Activated naive CD4-positive, alpha-beta T cell treated with anti-CD3 and anti-CD28 coated beads for 36 hours (primary cell): ENCODE measurements around the gene ARHGEF11. TPM values are rescaled to one million over a fixed set of nuclear protein-coding genes. Genes with fewer than 3 reads are reported as not detected.

Source experiments
- CTCF ChIA-PET: fragments of 350-600 bp; sonication (Branson Sonifier 250); formaldehyde crosslinking; loops from one replicate; lab custom pipeline; 2021; ENCODE audit warnings: antibody characterized with exemption; lab: Charles Lee
- DNase-seq: peaks from one replicate; pipeline ENCODE4 v3.0.0-alpha.2; 2020
- H3K27ac Mint-ChIP-seq: one replicate; pipeline ENCODE4 v1.8.0; 2021; ENCODE audit warnings: mild to moderate bottlenecking, mixed read lengths
- H3K27me3 Mint-ChIP-seq: one replicate; pipeline ENCODE4 v1.8.0; 2021; ENCODE audit warnings: low read depth, mixed read lengths
- H3K36me3 Mint-ChIP-seq: one replicate; pipeline ENCODE4 v1.8.0; 2021; ENCODE audit warnings: low read depth, mixed read lengths
- H3K4me1 Mint-ChIP-seq: one replicate; pipeline ENCODE4 v1.8.0; 2021; ENCODE audit warnings: low read depth, mixed read lengths
- H3K4me3 Mint-ChIP-seq: one replicate; pipeline ENCODE4 v1.8.0; 2021; ENCODE audit warnings: mild to moderate bottlenecking, moderate library complexity, mixed read lengths
- H3K9me3 Mint-ChIP-seq: one replicate; pipeline ENCODE4 v1.8.0; 2021; ENCODE audit warnings: mixed read lengths
- intact Hi-C: fragments of 100-400 bp; cut with micrococcal nuclease; formaldehyde crosslinking; loops from one replicate; pipeline ENCODE4 v1.15.1; 2023
- total RNA-seq, 2 experiments: library from RNA; stranded (reverse); gene quantifications; one replicate each; pipeline ENCODE4 v1.2.3, GENCODE V29; 2021

The ARHGEF11 gene
- total RNA-seq, 2 experiments from 2014 or later: 3.2 to 3.4 TPM

- DNase-seq: no peak
- peaks cover 27% of the 10 kb centered on the region for H3K4me1 Mint-ChIP-seq
- CTCF ChIA-PET: interaction anchor here (1.5 to 2.1 kb wide), 3 partner anchors 11 to 130 kb away, joined by 3 to 14 read pairs (median 6); partner anchors contain the start of gene PEAR1
- H3K36me3 Mint-ChIP-seq: peaks cover 2% of the 10 kb centered on the region
- H3K27ac Mint-ChIP-seq: no peak overlapping the region
- no peaks in the 10 kb centered on the region for H3K9me3 Mint-ChIP-seq
- no peaks in the 10 kb centered on the region for H3K27me3 Mint-ChIP-seq
- H3K4me3 Mint-ChIP-seq: no peak overlapping the region
- intact Hi-C loops: loop anchor here (5.0 kb wide), 1 partner anchor 48 kb away; no protein-coding TSS in a partner anchor
Observed at GRCh38 chr1:156959925-156960324, 85.6 kb downstream of the ARHGEF11 start.

DNA sequence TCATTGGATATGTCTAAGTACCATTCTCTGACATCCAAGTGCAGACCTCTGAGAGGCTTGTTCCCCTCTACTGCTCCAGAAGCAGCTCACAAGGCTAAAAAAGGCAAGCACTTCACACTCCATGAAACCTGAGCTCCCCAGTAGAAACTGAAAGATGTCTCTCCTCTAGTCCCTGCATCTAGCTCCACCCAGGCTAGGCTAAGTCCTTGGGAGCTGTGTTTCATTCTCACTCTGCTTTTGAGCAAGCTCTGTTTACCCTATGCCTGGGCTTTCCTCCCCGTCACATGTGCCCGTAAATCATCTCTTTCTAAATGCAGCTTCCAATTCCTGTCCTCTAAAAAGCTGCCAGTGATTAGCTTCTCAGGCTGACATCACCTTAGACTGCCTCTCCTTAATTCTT is 86.1 kb downstream of the ARHGEF11 start:
- CTCF ChIA-PET: interaction anchor here (1.5 to 2.1 kb wide), 2 partner anchors 11 to 131 kb away, joined by 3 to 6 read pairs; no protein-coding TSS in a partner anchor
- Mint-ChIP-seq H3K27me3 (no peaks in the 10 kb centered on the region), H3K36me3 (peaks cover 2% of the 10 kb centered on the region), H3K4me1 (peaks cover 26% of the 10 kb centered on the region), H3K27ac (no peak overlapping the region), H3K4me3 (no peak overlapping the region), H3K9me3 (no peaks in the 10 kb centered on the region)
- DNase-seq: no peak
- intact Hi-C loops: no loop called here

GRCh38 chr1:156958247-156958714 is 87.3 kb downstream of the ARHGEF11 start:
- H3K4me3 Mint-ChIP-seq: no peak overlapping the region
- CTCF ChIA-PET: interaction anchor here (0.6 to 2.1 kb wide), 3 partner anchors 9 to 66 kb away, joined by 3 to 7 read pairs (median 6); no protein-coding TSS in a partner anchor
- DNase-seq: no peak
- no peaks in the 10 kb centered on the region for H3K27me3 Mint-ChIP-seq
- no peak overlapping the region for H3K27ac Mint-ChIP-seq
- H3K4me1 Mint-ChIP-seq: peaks cover 15% of the 10 kb centered on the region
- intact Hi-C loops: no loop called here
- H3K36me3 Mint-ChIP-seq: peaks cover 2% of the 10 kb centered on the region
- no peaks in the 10 kb centered on the region for H3K9me3 Mint-ChIP-seq

GRCh38 chr1:156957634-156958033 is 87.9 kb downstream of the ARHGEF11 start:
- CTCF ChIA-PET: interaction anchor here (1.1 kb wide), 1 partner anchor 9 kb away, joined by 3 read pairs; no protein-coding TSS in a partner anchor

DNA sequence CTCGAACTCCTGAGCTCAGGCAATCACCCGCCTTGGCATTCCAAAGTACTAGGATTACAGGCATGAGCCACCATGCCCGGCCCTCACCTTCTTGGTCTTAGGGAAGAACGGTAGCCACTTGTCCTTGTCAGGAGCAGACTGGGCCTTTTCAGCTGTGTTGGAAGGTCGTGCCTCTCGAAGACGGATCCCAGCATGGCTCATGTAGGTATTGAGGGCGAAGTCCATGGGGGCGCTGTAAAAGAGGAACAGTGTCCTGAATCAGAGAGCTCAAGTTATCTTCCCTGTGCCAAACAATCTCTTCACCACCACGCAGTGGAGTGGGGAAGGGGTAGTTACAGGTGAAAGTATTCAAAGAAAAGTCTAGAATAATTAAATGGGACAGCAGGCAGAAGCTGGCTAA is 89.2 kb downstream of the ARHGEF11 start:
- Mint-ChIP-seq H3K4me3 (no peak overlapping the region), H3K4me1 (no peaks in the 10 kb centered on the region)

More at GRCh38 chr1:156957634-156958033, 87.9 kb downstream of the ARHGEF11 start:
- H3K27ac Mint-ChIP-seq: no peak overlapping the region
- intact Hi-C loops: no loop called here
- H3K36me3 Mint-ChIP-seq: peaks cover 2% of the 10 kb centered on the region
- peaks cover 9% of the 10 kb centered on the region for H3K4me1 Mint-ChIP-seq
- H3K4me3 Mint-ChIP-seq: no peak overlapping the region
- no peak for DNase-seq
- H3K27me3 Mint-ChIP-seq: no peaks in the 10 kb centered on the region
- H3K9me3 Mint-ChIP-seq: no peaks in the 10 kb centered on the region

GRCh38 chr1:156953571-156953970 is 92.0 kb downstream of the ARHGEF11 start:
- intact Hi-C loops: no loop called here
- DNase-seq: no peak
- H3K4me3 Mint-ChIP-seq: no peak overlapping the region
- H3K27me3 Mint-ChIP-seq: no peaks in the 10 kb centered on the region
- no peak overlapping the region for H3K27ac Mint-ChIP-seq
- no peaks in the 10 kb centered on the region for H3K9me3 Mint-ChIP-seq
- no peaks in the 10 kb centered on the region for H3K4me1 Mint-ChIP-seq
- CTCF ChIA-PET: no interaction called here
- peaks cover 4% of the 10 kb centered on the region for H3K36me3 Mint-ChIP-seq

More for the DNA sequence above, 89.2 kb downstream of the ARHGEF11 start:
- no peak overlapping the region for H3K27ac Mint-ChIP-seq
- DNase-seq: no peak
- intact Hi-C loops: no loop called here
- no peaks in the 10 kb centered on the region for H3K9me3 Mint-ChIP-seq
- CTCF ChIA-PET: no interaction called here
- H3K27me3 Mint-ChIP-seq: no peaks in the 10 kb centered on the region
- H3K36me3 Mint-ChIP-seq: peaks cover 2% of the 10 kb centered on the region

DNA sequence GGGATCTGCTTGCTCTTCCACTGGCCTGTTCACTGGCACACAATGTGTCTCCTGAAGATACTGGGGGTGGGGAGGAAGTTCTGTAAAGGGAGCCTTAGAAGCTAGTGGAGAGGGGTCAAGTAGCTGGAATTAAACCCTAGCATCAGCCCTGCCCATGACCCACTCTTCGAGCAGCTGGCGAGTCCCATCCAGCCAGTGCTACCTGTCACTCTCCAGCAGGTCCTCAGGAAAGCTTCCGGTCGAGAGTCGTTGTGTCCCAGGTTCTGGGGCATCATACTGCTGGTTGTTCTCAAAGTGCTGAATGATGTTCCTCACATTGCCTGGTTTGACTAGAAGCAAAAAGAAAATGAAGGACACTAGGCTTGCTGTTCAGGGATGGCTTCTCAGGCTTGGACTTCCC is 94.2 kb downstream of the ARHGEF11 start:
- no peak overlapping the region for H3K27ac Mint-ChIP-seq
- CTCF ChIA-PET: interaction anchor here (0.5 to 0.6 kb wide), 2 partner anchors 92 to 167 kb away, joined by 3 read pairs; no protein-coding TSS in a partner anchor
- H3K4me1 Mint-ChIP-seq: no peaks in the 10 kb centered on the region
- no peak for DNase-seq
- H3K36me3 Mint-ChIP-seq: peaks cover 4% of the 10 kb centered on the region
- no peaks in the 10 kb centered on the region for H3K9me3 Mint-ChIP-seq
- H3K27me3 Mint-ChIP-seq: no peaks in the 10 kb centered on the region
- intact Hi-C loops: no loop called here
- no peak overlapping the region for H3K4me3 Mint-ChIP-seq

GRCh38 chr1:156949127-156949526 is 96.4 kb downstream of the ARHGEF11 start:
- intact Hi-C loops: no loop called here

GRCh38 chr1:156948708-156949107 is 96.8 kb downstream of the ARHGEF11 start:
- Mint-ChIP-seq H3K27me3 (no peaks in the 10 kb centered on the region), H3K36me3 (peaks cover 4% of the 10 kb centered on the region), H3K4me3 (no peak overlapping the region), H3K27ac (no peak overlapping the region), H3K4me1 (no peaks in the 10 kb centered on the region), H3K9me3 (no peaks in the 10 kb centered on the region)
- DNase-seq: no peak
- CTCF ChIA-PET: interaction anchor here (0.6 to 1.7 kb wide), 5 partner anchors 10 to 487 kb away, joined by 3 to 4 read pairs (median 3); no protein-coding TSS in a partner anchor
- intact Hi-C loops: no loop called here

More at GRCh38 chr1:156949127-156949526, 96.4 kb downstream of the ARHGEF11 start:
- Mint-ChIP-seq H3K4me3 (no peak overlapping the region), H3K27ac (no peak overlapping the region), H3K36me3 (peaks cover 4% of the 10 kb centered on the region), H3K27me3 (no peaks in the 10 kb centered on the region), H3K9me3 (no peaks in the 10 kb centered on the region), H3K4me1 (no peaks in the 10 kb centered on the region)
- no peak for DNase-seq
- CTCF ChIA-PET: interaction anchor here (0.6 to 1.7 kb wide), 5 partner anchors 9 to 162 kb away, joined by 3 to 4 read pairs (median 3); no protein-coding TSS in a partner anchor

GRCh38 chr1:156947818-156948525 is 97.6 kb downstream of the ARHGEF11 start:
- CTCF ChIA-PET: interaction anchor here (0.6 to 1.7 kb wide), 3 partner anchors 10 to 486 kb away, joined by 3 to 4 read pairs (median 3); no protein-coding TSS in a partner anchor
- H3K4me1 Mint-ChIP-seq: no peaks in the 10 kb centered on the region
- H3K9me3 Mint-ChIP-seq: no peaks in the 10 kb centered on the region

GRCh38 chr1:156947127-156947526 is 98.4 kb downstream of the ARHGEF11 start:
- CTCF ChIA-PET: no interaction called here
- intact Hi-C loops: no loop called here

More at GRCh38 chr1:156947818-156948525, 97.6 kb downstream of the ARHGEF11 start:
- H3K27ac Mint-ChIP-seq: no peak overlapping the region
- H3K36me3 Mint-ChIP-seq: peaks cover 4% of the 10 kb centered on the region
- no peak overlapping the region for H3K4me3 Mint-ChIP-seq
- no peaks in the 10 kb centered on the region for H3K27me3 Mint-ChIP-seq
- intact Hi-C loops: no loop called here
- DNase-seq: no peak

DNA sequence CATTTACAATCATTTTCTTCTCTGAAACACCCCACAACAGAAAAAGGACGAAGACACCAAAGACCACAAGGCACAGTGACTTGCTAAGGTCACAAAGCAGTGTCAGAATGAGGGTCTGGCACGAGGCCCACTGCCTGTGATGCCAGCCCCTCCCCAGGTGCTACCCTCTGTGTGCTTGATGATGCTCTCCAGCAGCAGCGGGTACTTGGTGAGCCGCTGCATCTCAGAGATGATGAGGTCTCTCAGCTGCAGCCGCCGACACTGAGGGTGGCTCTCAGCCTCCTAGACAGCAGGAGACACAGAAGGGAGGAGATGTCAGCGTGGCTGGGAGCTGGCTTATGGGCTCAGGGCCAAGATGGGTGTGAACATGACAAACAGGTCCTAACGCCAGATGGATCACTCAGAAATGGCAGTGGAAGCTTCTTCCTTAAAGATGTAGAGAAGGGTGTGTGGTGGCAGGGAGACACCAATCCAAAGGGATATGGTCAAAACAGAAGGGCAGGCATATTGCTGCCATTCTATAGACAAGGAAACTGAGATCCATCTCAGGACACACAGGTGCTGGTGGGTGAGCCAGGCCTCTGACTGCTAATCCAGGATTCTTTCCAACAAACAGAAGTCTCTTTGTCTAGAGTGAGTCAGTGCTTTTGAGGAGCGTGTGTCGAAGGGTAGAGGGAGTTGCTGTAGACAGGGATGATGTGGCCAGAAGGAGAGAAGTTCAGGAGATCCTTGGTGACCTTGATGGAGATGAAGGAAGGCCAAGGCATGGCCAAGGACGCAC is 99.5 kb downstream of the ARHGEF11 start:
- Mint-ChIP-seq H3K4me1 (no peaks in the 10 kb centered on the region), H3K27ac (no peak overlapping the region), H3K27me3 (no peaks in the 10 kb centered on the region), H3K4me3 (no peak overlapping the region), H3K9me3 (no peaks in the 10 kb centered on the region), H3K36me3 (peaks cover 4% of the 10 kb centered on the region)
- intact Hi-C loops: no loop called here
- CTCF ChIA-PET: no interaction called here
- no peak for DNase-seq

More at GRCh38 chr1:156947127-156947526, 98.4 kb downstream of the ARHGEF11 start:
- Mint-ChIP-seq H3K4me1 (no peaks in the 10 kb centered on the region), H3K4me3 (no peak overlapping the region), H3K27ac (no peak overlapping the region), H3K27me3 (no peaks in the 10 kb centered on the region), H3K36me3 (peaks cover 4% of the 10 kb centered on the region), H3K9me3 (no peaks in the 10 kb centered on the region)
- no peak for DNase-seq
